H1 (cell line): ENCODE results near the gene NRXN3. TPM values are rescaled to one million over a fixed set of nuclear protein-coding genes. Genes with fewer than 3 reads are reported as not detected.

ENCODE experiments used
- CTCF ChIA-PET: fragments of 300-600 bp; sonication (Branson Sonifier 250); formaldehyde crosslinking; loops from one replicate; lab custom pipeline; 2021; ENCODE audit not compliant: partially characterized antibody; lab: Charles Lee
- POLR2A ChIA-PET: fragments of 300-600 bp; sonication (Branson Sonifier 250); formaldehyde crosslinking; loops from one replicate; lab custom pipeline; 2021; ENCODE audit warnings: inconsistent platforms; ENCODE audit not compliant: partially characterized antibody; lab: Charles Lee
- DNase-seq, 2 experiments: peaks; one replicate each; pipeline versions ENCODE4 v3.0.0 to v3.0.0-alpha.2; 2010 to 2022; ENCODE audit warnings: low spot score in 2 of 2, low read depth in 1 of 2, mixed read lengths in 1 of 2
- FAIRE-seq: peaks from 2 replicates; lab custom pipeline; 2011; peaks lifted over from hg19 to GRCh38; lab: Jason Lieb, UNC
- H2AFZ ChIP-seq: 2 replicates; pipeline ENCODE4 v1.8.1; 2012; ENCODE audit warnings: low read length, inconsistent platforms
- H2AK5ac ChIP-seq: 2 replicates; pipeline ENCODE4 v1.6.1; 2013; ENCODE audit warnings: low read depth, low read length
- H2BK120ac ChIP-seq: replicated peaks from 2 replicates; pipeline ENCODE3; 2013; ENCODE audit warnings: low read depth, low read length, inconsistent platforms
- H2BK12ac ChIP-seq: 2 replicates; pipeline ENCODE4 v1.6.1; 2013; ENCODE audit warnings: low read depth, low read length
- H2BK15ac ChIP-seq: 2 replicates; pipeline ENCODE4 v1.6.1; 2013; ENCODE audit warnings: low read length
- H2BK20ac ChIP-seq: 2 replicates; pipeline ENCODE4 v1.6.1; 2013; ENCODE audit warnings: low read length
- H2BK5ac ChIP-seq: 2 replicates; pipeline ENCODE4 v1.6.1; 2013; ENCODE audit warnings: low read depth, low read length
- H3K14ac ChIP-seq: 2 replicates; pipeline ENCODE4 v1.6.1; 2013; ENCODE audit warnings: inconsistent platforms; ENCODE audit not compliant: insufficient read length
- H3K18ac ChIP-seq: 2 replicates; pipeline ENCODE4 v1.6.1; 2013; ENCODE audit warnings: low read length; ENCODE audit errors: extremely low read depth
- H3K23ac ChIP-seq: 2 replicates; pipeline ENCODE4 v1.6.1; 2013; ENCODE audit warnings: inconsistent platforms; ENCODE audit not compliant: insufficient read length
- H3K23me2 ChIP-seq: 2 replicates; pipeline ENCODE4 v1.6.1; 2013; ENCODE audit warnings: low read depth, low read length
- H3K27ac ChIP-seq: 2 replicates; pipeline ENCODE4 v1.6.1; 2011; ENCODE audit warnings: low read depth, low read length, inconsistent platforms
- H3K27me3 ChIP-seq, 4 experiments: replicated peaks in 1 of 4; 1 replicate in 1 of 4; 2 replicates in 3 of 4; pipeline versions ENCODE4 v1.6.1 to v1.8.1; 2011 to 2013; ENCODE audit warnings: low read length in 3 of 4, mild to moderate bottlenecking in 3 of 4, inconsistent platforms in 2 of 4, mixed read lengths in 2 of 4, moderate library complexity in 1 of 4; ENCODE audit not compliant: control insufficient read depth in 3 of 4, insufficient read depth in 3 of 4; ENCODE audit errors: extremely low read depth in 1 of 4
- H3K36me3 ChIP-seq, 4 experiments: 2 replicates each; pipeline versions ENCODE4 v1.6.1 to v1.8.1; 2011 to 2013; ENCODE audit warnings: mild to moderate bottlenecking in 4 of 4, low read length in 3 of 4, moderate library complexity in 2 of 4, control low read depth in 1 of 4, inconsistent platforms in 1 of 4; ENCODE audit not compliant: insufficient read depth in 4 of 4, control insufficient read depth in 2 of 4
- H3K4ac ChIP-seq: replicated peaks from 2 replicates; pipeline ENCODE3; 2013; ENCODE audit warnings: low read length, low read depth, mixed read lengths, inconsistent platforms; ENCODE audit not compliant: insufficient read length
- H3K4me1 ChIP-seq, 4 experiments: replicated peaks in 1 of 4; 1 replicate in 1 of 4; 2 replicates in 3 of 4; pipeline versions ENCODE4 v1.6.1 to v1.8.1; 2011 to 2013; ENCODE audit warnings: low read length in 3 of 4, inconsistent platforms in 2 of 4, mixed read lengths in 1 of 4; ENCODE audit not compliant: insufficient read depth in 4 of 4, control insufficient read depth in 3 of 4
- H3K4me2 ChIP-seq, 2 experiments: 2 replicates each; pipeline versions ENCODE4 v1.6.1 to v1.8.1; 2011 to 2013; ENCODE audit warnings: low read depth in 2 of 2, low read length in 2 of 2, control low read depth in 1 of 2, inconsistent platforms in 1 of 2, mild to moderate bottlenecking in 1 of 2; ENCODE audit not compliant: insufficient read depth in 1 of 2
- H3K4me3 ChIP-seq, 4 experiments: fragments of 200-600, 300-600 bp in 1 of 4; sonication (generic), shearing (Covaris generic), sonication (Bioruptor Twin) in 1 of 4; 2 replicates each; pipeline versions ENCODE4 v1.5.1 to v1.8.1; 2011 to 2016; ENCODE audit warnings: low read length in 4 of 4, low read depth in 3 of 4, control low read depth in 2 of 4, inconsistent platforms in 2 of 4, mild to moderate bottlenecking in 2 of 4, mixed read lengths in 1 of 4, moderate library complexity in 1 of 4; ENCODE audit not compliant: insufficient read depth in 2 of 4; ENCODE audit errors: extremely low read depth in 1 of 4
- H3K56ac ChIP-seq: replicated peaks from 2 replicates; pipeline ENCODE3; 2013; ENCODE audit warnings: low read depth, mild to moderate bottlenecking, mixed read lengths, low read length, inconsistent platforms; ENCODE audit not compliant: insufficient read length
- H3K79me1 ChIP-seq: 2 replicates; pipeline ENCODE4 v1.6.1; 2013; ENCODE audit warnings: low read depth, low read length, control low read depth
- H3K79me2 ChIP-seq, 2 experiments: 2 replicates each; pipeline versions ENCODE4 v1.6.1 to v1.8.1; 2012 to 2013; ENCODE audit warnings: low read length in 2 of 2, mild to moderate bottlenecking in 2 of 2, inconsistent platforms in 1 of 2; ENCODE audit not compliant: insufficient read depth in 2 of 2, control insufficient read depth in 1 of 2
- H3K9ac ChIP-seq, 4 experiments: replicated peaks in 1 of 4; 1 replicate in 1 of 4; 2 replicates in 3 of 4; pipeline versions ENCODE4 v1.6.1 to v1.8.1; 2011 to 2013; ENCODE audit warnings: low read depth in 3 of 4, low read length in 3 of 4, control low read depth in 2 of 4, mild to moderate bottlenecking in 2 of 4, moderate library complexity in 2 of 4, inconsistent platforms in 1 of 4; ENCODE audit errors: extremely low read depth in 1 of 4
- H3K9me3 ChIP-seq, 2 experiments: 2 replicates each; pipeline versions ENCODE4 v1.6.1 to v1.8.1; 2012 to 2013; ENCODE audit warnings: mild to moderate bottlenecking in 2 of 2, moderate library complexity in 2 of 2, control low read depth in 1 of 2, inconsistent platforms in 1 of 2, low read depth in 1 of 2, low read length in 1 of 2, mixed read lengths in 1 of 2; ENCODE audit not compliant: insufficient read depth in 2 of 2
- H4K20me1 ChIP-seq, 2 experiments: replicated peaks in 1 of 2; 2 replicates each; pipeline versions ENCODE3 to v1.8.1; 2011 to 2013; ENCODE audit warnings: inconsistent platforms in 2 of 2, low read length in 2 of 2, mild to moderate bottlenecking in 1 of 2; ENCODE audit not compliant: insufficient read depth in 2 of 2, control insufficient read depth in 1 of 2
- H4K5ac ChIP-seq: 2 replicates; pipeline ENCODE4 v1.6.1; 2013; ENCODE audit warnings: low read length, low read depth, mixed read lengths, inconsistent platforms; ENCODE audit not compliant: insufficient read length
- H4K8ac ChIP-seq: 2 replicates; pipeline ENCODE4 v1.8.0; 2013; ENCODE audit warnings: mild to moderate bottlenecking, moderate library complexity, low read length, inconsistent platforms; ENCODE audit not compliant: insufficient read depth; ENCODE audit errors: extremely low read depth
- H4K91ac ChIP-seq: replicated peaks from 2 replicates; pipeline ENCODE3; 2013; ENCODE audit warnings: low read length, mixed read lengths, inconsistent platforms; ENCODE audit not compliant: insufficient read length
- BRCA1 ChIP-seq: IDR thresholded peaks from 2 replicates; pipeline ENCODE4 v1.6.1; 2012; ENCODE audit warnings: low read depth, low read length, improper control_type of control experiment
- CTBP2 ChIP-seq: IDR thresholded peaks from 2 replicates; pipeline ENCODE4 v1.7.0; 2011; ENCODE audit warnings: borderline replicate concordance, mild to moderate bottlenecking, moderate library complexity, mixed read lengths, low read length; ENCODE audit not compliant: insufficient read depth, insufficient read length
- EP300 ChIP-seq, 2 experiments: IDR thresholded peaks; 1 replicate in 1 of 2; 2 replicates in 1 of 2; pipeline ENCODE4 v1.6.1; 2011 to 2012; ENCODE audit warnings: low read depth in 2 of 2, low read length in 2 of 2, mild to moderate bottlenecking in 2 of 2, borderline replicate concordance in 1 of 2, inconsistent platforms in 1 of 2, moderate library complexity in 1 of 2
- GTF2F1 ChIP-seq: IDR thresholded peaks from 2 replicates; pipeline ENCODE4 v1.6.1; 2012; ENCODE audit warnings: low read depth, low read length, improper control_type of control experiment, borderline replicate concordance
- HDAC2 ChIP-seq, 2 experiments: fragments of 300-600 bp in 1 of 2; sonication (generic) in 1 of 2; IDR thresholded peaks; 2 replicates each; pipeline ENCODE4 v1.6.1; 2011 to 2012; ENCODE audit warnings: low read depth in 2 of 2, low read length in 2 of 2, mild to moderate bottlenecking in 2 of 2, moderate library complexity in 2 of 2, borderline replicate concordance in 1 of 2, inconsistent platforms in 1 of 2
- PHF8 ChIP-seq: fragments of 200-600 bp; sonication (generic); conservative IDR thresholded peaks from 2 replicates; pipeline ENCODE4 v1.7.1; 2012; ENCODE audit warnings: low read depth, mild to moderate bottlenecking, inconsistent platforms, low read length, moderate library complexity
- POLR2AphosphoS5 ChIP-seq: IDR thresholded peaks from 2 replicates; pipeline ENCODE4 v1.6.1; 2011; ENCODE audit warnings: low read depth, low read length
- RAD21 ChIP-seq, 2 experiments: IDR thresholded peaks in 1 of 2; conservative IDR thresholded peaks in 1 of 2; 2 replicates each; pipeline ENCODE4 v1.6.1; 2011; ENCODE audit warnings: low read depth in 2 of 2, low read length in 2 of 2, improper control_type of control experiment in 1 of 2, inconsistent platforms in 1 of 2, mild to moderate bottlenecking in 1 of 2, moderate library complexity in 1 of 2
- RXRA ChIP-seq: IDR thresholded peaks from 2 replicates; pipeline ENCODE4 v1.6.1; 2011; ENCODE audit warnings: low read depth, mild to moderate bottlenecking, low read length, moderate library complexity; ENCODE audit not compliant: insufficient read depth
- SIX5 ChIP-seq: IDR thresholded peaks from 2 replicates; pipeline ENCODE4 v1.6.1; 2011; ENCODE audit warnings: mild to moderate bottlenecking, low read depth, low read length
- SRF ChIP-seq: IDR thresholded peaks from 2 replicates; pipeline ENCODE4 v1.6.1; 2011; ENCODE audit warnings: mild to moderate bottlenecking, low read depth, low read length, moderate library complexity
- WGBS, 2 experiments: shearing (Covaris generic) in 1 of 2; methylation state at CpG; one replicate each; pipeline versions ENCODE4 v1.1.6 to v1.1.7; 2013 to 2015; ENCODE audit warnings: low lambda C conversion rate in 2 of 2, mixed read lengths in 2 of 2, inconsistent platforms in 1 of 2, low coverage in 1 of 2, missing lambda C conversion rate in 1 of 2; ENCODE audit not compliant: insufficient replicate concordance in 2 of 2, insufficient coverage in 1 of 2, insufficient read length in 1 of 2; ENCODE audit errors: extremely low coverage in 1 of 2, missing lambda C conversion rate in 1 of 2; 5-methylcytosine and 5-hydroxymethylcytosine counted together
- polyA plus RNA-seq, 7 experiments: library from polyadenylated mRNA; depleted of rRNA in 3 of 7; stranded (reverse) in 5 of 7; unstranded in 2 of 7; fragments of >200 nt in 5 of 7; fragments of 200-250 nt in 2 of 7; gene quantifications; 1 replicate in 5 of 7; 2 replicates in 1 of 7; 4 replicates in 1 of 7; pipeline versions ENCODE4 v1.2.1 to v1.2.3, GENCODE V29; 2011 to 2013; ENCODE audit warnings: missing spikeins in 2 of 7, mixed read lengths in 2 of 7
- total RNA-seq: library from RNA; stranded (reverse); fragmentation: NEBNext Ultra II Directional; extraction: Animal tissue kit (Norgen Biotek cat#: 25700); gene quantifications from 2 replicates; pipeline ENCODE4 v1.2.1, GENCODE V29; 2021

NRXN3 gene
- total and polyA plus RNA-seq, 2 of the 8 experiments (the other 6 are each of a cell fraction or from before 2014, with no cell fraction given): 2.6 to 4.1 TPM

DNA sequence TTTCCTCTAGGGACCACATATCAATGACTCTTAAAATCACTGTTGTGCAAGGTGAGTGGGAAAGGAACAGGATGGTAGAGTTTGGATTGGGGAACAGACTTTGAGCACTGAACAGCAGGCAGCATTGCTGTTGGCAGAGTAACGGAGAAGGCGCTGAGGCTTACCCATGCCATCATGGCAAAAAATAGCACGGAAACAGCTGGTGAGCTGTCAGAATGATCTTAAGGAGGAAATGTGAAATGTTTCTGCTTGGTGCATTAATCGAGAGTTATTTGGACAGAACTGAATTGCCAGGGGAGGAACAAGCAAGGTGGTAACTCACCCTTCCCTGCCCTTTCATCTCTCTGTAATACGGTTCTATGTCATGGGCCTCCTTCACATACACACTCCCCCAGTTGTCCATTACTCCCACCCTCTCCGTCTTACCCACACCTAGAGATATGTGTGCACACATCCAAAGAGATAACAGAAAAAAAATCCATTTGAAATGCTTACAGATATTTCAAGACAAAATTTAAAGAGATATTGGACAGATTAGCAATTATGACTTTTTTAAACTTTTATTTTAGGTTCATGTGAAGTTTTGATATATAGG is 1468.6 kb downstream of the NRXN3 start:
- TF ChIP-seq EP300 (IDR thresholded peaks at IDR 0.05; ENCODE audit: borderline replicate concordance in 1 of 2, low read depth in 2 of 2, low read length in 2 of 2): no peak
- TF ChIP-seq RAD21 (IDR thresholded peaks at IDR 0.05 in 1 of 2, conservative IDR thresholded peaks at IDR 0.05 in 1 of 2; ENCODE audit: low read depth in 2 of 2, low read length in 2 of 2): no peak
- TF ChIP-seq HDAC2 (IDR thresholded peaks at IDR 0.05; ENCODE audit: borderline replicate concordance in 1 of 2, low read depth in 2 of 2, low read length in 2 of 2): no peak
- TF ChIP-seq PHF8: no peak
- no peak for TF ChIP-seq BRCA1
- TF ChIP-seq SIX5: no peak
- no peak for TF ChIP-seq POLR2AphosphoS5
- TF ChIP-seq RXRA: no peak
- TF ChIP-seq GTF2F1: no peak
- TF ChIP-seq CTBP2: no peak
- TF ChIP-seq SRF: no peak
- no peak for FAIRE-seq

More for the DNA sequence above, 1468.6 kb downstream of the NRXN3 start:
- H3K4ac ChIP-seq: no peak overlapping the region
- H3K23ac ChIP-seq: no peak overlapping the region
- H2BK120ac ChIP-seq: no peak overlapping the region
- no peak overlapping the region for H3K18ac ChIP-seq
- H2BK20ac ChIP-seq: no peak overlapping the region
- H4K20me1 ChIP-seq: no peaks in the 10 kb centered on the region
- ChIA-PET CTCF (interaction anchor here (1.1 kb wide), 1 partner anchor 12 kb away, joined by 3 read pairs; no protein-coding TSS in a partner anchor), POLR2A (no interaction called here)
- H3K23me2 ChIP-seq: no peaks in the 10 kb centered on the region
- H4K5ac ChIP-seq: no peak overlapping the region
- no peak overlapping the region for H3K4me2 ChIP-seq
- no peak overlapping the region for H3K27ac ChIP-seq
- H2BK15ac ChIP-seq: no peak overlapping the region
- H2AK5ac ChIP-seq: no peak overlapping the region
- H3K27me3 ChIP-seq: no peaks in the 10 kb centered on the region
- H3K4me1 ChIP-seq: no peaks in the 10 kb centered on the region
- H4K91ac ChIP-seq: no peak overlapping the region
- no peaks in the 10 kb centered on the region for H3K36me3 ChIP-seq
- H2AFZ ChIP-seq: no peak overlapping the region
- H3K79me2 ChIP-seq: no peaks in the 10 kb centered on the region
- DNase-seq: no peak
- H3K14ac ChIP-seq: no peak overlapping the region
- no peaks in the 10 kb centered on the region for H3K79me1 ChIP-seq
- no peak overlapping the region for H2BK12ac ChIP-seq
- H3K9me3 ChIP-seq: no peaks in the 10 kb centered on the region
- no peak overlapping the region for H3K4me3 ChIP-seq
- no peak overlapping the region for H2BK5ac ChIP-seq
- 94% methylated on average over 6 of the region's 6 CpGs; no CpG with 5 or more reads in 1 of the 2 experiments for WGBS, 2 experiments
- H3K56ac ChIP-seq: no peak overlapping the region
- H3K9ac ChIP-seq: no peak overlapping the region
- H4K8ac ChIP-seq: no peak overlapping the region
